Esophagus squamous epithelium (tissue), 4 donors: ENCODE data around the gene TFF1.

Experiments used
- POLR2A ChIP-seq, 4 donors: fragments of 450-650 bp; IDR thresholded peaks; one replicate each; pipeline ENCODE4 v1.6.1; 2017; ENCODE audit warnings: antibody characterized with exemption in 4 of 4, mild to moderate bottlenecking in 4 of 4, moderate library complexity in 3 of 4
- TF ChIP-seq, protein P1 (sequence below), 6 experiments: fragments of 450-650 bp in 4 of 6; fragments of 200-600 bp in 2 of 6; sonication (generic) in 2 of 6; IDR thresholded peaks; one replicate each; pipeline ENCODE4 v1.5.1; 2016 to 2019; ENCODE audit warnings: antibody characterized with exemption in 6 of 6, mild to moderate bottlenecking in 4 of 6, moderate library complexity in 4 of 6

DNA sequence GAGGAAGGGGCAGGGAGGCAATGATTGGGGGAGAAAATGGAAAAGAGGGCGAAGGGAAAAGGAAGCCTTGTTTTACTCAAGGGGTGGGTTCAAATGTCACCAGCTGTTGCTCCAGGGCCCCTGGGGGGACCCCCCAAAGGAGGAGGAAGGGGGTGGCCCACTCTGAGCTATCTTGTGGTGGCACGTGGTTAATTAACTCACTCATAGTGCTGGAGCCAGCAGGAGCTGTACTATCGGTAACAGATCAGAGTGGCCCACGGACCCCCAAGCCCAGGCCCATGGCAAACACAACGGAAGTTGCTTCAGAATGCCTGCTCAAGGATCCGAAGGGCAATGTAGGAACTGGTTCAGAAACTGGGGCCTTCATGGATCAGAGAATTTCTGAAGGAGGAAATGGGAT lies 22.8 kb downstream of the TFF1 start:
- TF ChIP-seq POLR2A (IDR thresholded peaks at IDR 0.05) = no peak
- TF ChIP-seq, protein P1, sequence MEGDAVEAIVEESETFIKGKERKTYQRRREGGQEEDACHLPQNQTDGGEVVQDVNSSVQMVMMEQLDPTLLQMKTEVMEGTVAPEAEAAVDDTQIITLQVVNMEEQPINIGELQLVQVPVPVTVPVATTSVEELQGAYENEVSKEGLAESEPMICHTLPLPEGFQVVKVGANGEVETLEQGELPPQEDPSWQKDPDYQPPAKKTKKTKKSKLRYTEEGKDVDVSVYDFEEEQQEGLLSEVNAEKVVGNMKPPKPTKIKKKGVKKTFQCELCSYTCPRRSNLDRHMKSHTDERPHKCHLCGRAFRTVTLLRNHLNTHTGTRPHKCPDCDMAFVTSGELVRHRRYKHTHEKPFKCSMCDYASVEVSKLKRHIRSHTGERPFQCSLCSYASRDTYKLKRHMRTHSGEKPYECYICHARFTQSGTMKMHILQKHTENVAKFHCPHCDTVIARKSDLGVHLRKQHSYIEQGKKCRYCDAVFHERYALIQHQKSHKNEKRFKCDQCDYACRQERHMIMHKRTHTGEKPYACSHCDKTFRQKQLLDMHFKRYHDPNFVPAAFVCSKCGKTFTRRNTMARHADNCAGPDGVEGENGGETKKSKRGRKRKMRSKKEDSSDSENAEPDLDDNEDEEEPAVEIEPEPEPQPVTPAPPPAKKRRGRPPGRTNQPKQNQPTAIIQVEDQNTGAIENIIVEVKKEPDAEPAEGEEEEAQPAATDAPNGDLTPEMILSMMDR (IDR thresholded peaks at IDR 0.05) = no peak
